Loucy (cell line): Measurements from ENCODE around the gene COL23A1.
"Not testable (repeated sequence)": the region's sequence is repeated elsewhere in the genome, so short reads cannot be mapped to it uniquely, and the experiment has no call there.

Source experiments
- H2AFZ ChIP-seq: fragments of 200-600 bp; sonication (generic); 2 replicates; pipeline ENCODE4 v1.6.0; 2016; ENCODE audit warnings: antibody characterized with exemption, mild to moderate bottlenecking, low read length, moderate library complexity
- H3F3A ChIP-seq: fragments of 200-600 bp; 2 replicates; pipeline ENCODE4 v1.6.0; 2016; ENCODE audit warnings: antibody characterized with exemption, low read depth, mild to moderate bottlenecking
- H3K27me3 ChIP-seq: fragments of 200-600 bp; sonication (generic); 2 replicates; pipeline ENCODE4 v1.6.1; 2014; ENCODE audit warnings: low read length, mild to moderate bottlenecking; ENCODE audit not compliant: insufficient read depth, poor library complexity, severe bottlenecking
- H3K36me3 ChIP-seq: fragments of 200-600 bp; sonication (generic); 2 replicates; pipeline ENCODE4 v1.6.1; 2016; ENCODE audit warnings: low read length; ENCODE audit not compliant: insufficient read depth
- H3K4me1 ChIP-seq: fragments of 200-600 bp; sonication (generic); 2 replicates; pipeline ENCODE4 v1.5.1; 2014; ENCODE audit warnings: low read length, mild to moderate bottlenecking; ENCODE audit not compliant: insufficient read depth, poor library complexity, severe bottlenecking
- H3K4me2 ChIP-seq: fragments of 200-600 bp; sonication (generic); 2 replicates; pipeline ENCODE4 v1.6.0; 2014; ENCODE audit warnings: antibody characterized with exemption, low read length, low read depth, mild to moderate bottlenecking; ENCODE audit not compliant: poor library complexity, severe bottlenecking
- H3K4me3 ChIP-seq: fragments of 200-600 bp; sonication (generic); 2 replicates; pipeline ENCODE4 v1.5.1; 2014; ENCODE audit warnings: low read length, mild to moderate bottlenecking, mixed read lengths; ENCODE audit not compliant: poor library complexity, severe bottlenecking
- H3K79me2 ChIP-seq: fragments of 200-600 bp; sonication (generic); 2 replicates; pipeline ENCODE4 v1.6.1; 2014; ENCODE audit warnings: low read length; ENCODE audit not compliant: insufficient read depth
- H3K9ac ChIP-seq: fragments of 200-600 bp; sonication (generic); 2 replicates; pipeline ENCODE4 v1.6.0; 2014; ENCODE audit warnings: mild to moderate bottlenecking, low read depth, low read length, moderate library complexity; ENCODE audit not compliant: poor library complexity, severe bottlenecking
- H3K9me2 ChIP-seq: fragments of 200-600 bp; sonication (generic); replicated peaks from 2 replicates; pipeline ENCODE4 v1.6.1; 2016; ENCODE audit warnings: low read depth, low read length, mixed read lengths
- H3K9me3 ChIP-seq: fragments of 200-600 bp; sonication (generic); 2 replicates; pipeline ENCODE4 v1.6.1; 2014; ENCODE audit warnings: mild to moderate bottlenecking, antibody characterized with exemption, low read length, low read depth; ENCODE audit not compliant: insufficient read depth
- H4K20me1 ChIP-seq: fragments of 200-600 bp; sonication (generic); 2 replicates; pipeline ENCODE4 v1.6.0; 2014; ENCODE audit warnings: antibody characterized with exemption, low read length, mild to moderate bottlenecking; ENCODE audit not compliant: insufficient read depth, poor library complexity, severe bottlenecking
- EZH2phosphoT487 ChIP-seq: fragments of 200-600 bp; IDR thresholded peaks from 2 replicates; pipeline ENCODE4 v1.6.1; 2018; ENCODE audit warnings: antibody characterized with exemption, mild to moderate bottlenecking, moderate library complexity, borderline replicate concordance
- TF ChIP-seq, protein P1 (sequence below): fragments of 200-600 bp; sonication (generic); conservative IDR thresholded peaks from 2 replicates; pipeline ENCODE4 v1.5.1; 2014; ENCODE audit warnings: mild to moderate bottlenecking, antibody characterized with exemption, low read length

Gene COL23A1

DNA sequence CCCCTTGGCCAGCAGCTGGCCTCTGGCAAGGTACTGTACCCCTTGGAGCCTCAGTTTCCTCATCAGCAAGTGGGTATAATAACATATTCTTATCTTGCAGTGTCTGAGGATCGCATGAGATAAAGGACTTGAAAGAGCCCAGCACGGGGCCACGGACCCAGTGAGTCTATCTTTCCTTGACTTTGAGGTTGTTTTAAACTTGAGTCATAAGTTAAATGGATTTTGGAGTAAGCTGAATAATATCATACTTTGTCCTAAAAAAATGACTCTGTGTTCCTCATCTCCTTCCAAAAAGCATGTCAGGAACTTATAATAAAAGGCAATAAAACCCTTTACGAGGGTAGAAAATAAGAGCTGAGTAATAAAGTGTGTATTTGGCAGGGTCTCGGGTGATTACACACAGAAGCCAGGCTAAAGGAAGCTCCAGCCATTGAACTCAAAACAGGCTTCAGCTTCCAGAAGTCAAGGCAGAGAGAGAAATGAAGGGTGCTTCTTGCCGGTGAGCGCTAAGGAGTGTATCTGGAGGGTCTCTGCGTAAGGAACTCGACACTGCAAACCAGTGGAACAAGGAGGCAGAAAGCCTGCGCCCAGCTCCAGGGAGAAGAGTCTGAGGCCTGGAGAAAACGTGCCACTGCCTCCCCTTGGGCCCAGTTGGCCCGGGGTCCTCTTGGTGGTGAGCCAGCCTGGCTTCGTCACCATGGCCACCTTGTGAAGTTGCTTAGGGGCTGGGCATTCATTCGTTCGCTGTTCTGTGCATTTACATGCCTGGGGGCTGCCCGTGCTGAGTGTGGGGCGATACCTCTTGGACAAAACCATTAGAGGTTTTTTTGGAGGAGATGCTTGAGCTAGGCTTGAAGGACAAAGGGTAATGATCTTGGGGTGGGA is 285.2 kb downstream of the COL23A1 start:
- Histone ChIP-seq H3K79me2 (no peaks in the 10 kb centered on the region), H4K20me1 (no peaks in the 10 kb centered on the region), H3K36me3 (no peaks in the 10 kb centered on the region), H3K4me1 (no peaks in the 10 kb centered on the region), H3K4me3 (no peak overlapping the region), H3K4me2 (no peak overlapping the region), H3F3A (no peaks in the 10 kb centered on the region), H2AFZ (no peak overlapping the region), H3K9me3 (no peaks in the 10 kb centered on the region), H3K27me3 (no peaks in the 10 kb centered on the region), H3K9me2 (no peaks in the 10 kb centered on the region), H3K9ac (no peak overlapping the region)
- TF ChIP-seq, protein P1, sequence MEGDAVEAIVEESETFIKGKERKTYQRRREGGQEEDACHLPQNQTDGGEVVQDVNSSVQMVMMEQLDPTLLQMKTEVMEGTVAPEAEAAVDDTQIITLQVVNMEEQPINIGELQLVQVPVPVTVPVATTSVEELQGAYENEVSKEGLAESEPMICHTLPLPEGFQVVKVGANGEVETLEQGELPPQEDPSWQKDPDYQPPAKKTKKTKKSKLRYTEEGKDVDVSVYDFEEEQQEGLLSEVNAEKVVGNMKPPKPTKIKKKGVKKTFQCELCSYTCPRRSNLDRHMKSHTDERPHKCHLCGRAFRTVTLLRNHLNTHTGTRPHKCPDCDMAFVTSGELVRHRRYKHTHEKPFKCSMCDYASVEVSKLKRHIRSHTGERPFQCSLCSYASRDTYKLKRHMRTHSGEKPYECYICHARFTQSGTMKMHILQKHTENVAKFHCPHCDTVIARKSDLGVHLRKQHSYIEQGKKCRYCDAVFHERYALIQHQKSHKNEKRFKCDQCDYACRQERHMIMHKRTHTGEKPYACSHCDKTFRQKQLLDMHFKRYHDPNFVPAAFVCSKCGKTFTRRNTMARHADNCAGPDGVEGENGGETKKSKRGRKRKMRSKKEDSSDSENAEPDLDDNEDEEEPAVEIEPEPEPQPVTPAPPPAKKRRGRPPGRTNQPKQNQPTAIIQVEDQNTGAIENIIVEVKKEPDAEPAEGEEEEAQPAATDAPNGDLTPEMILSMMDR = no peak
- no peak for TF ChIP-seq EZH2phosphoT487

DNA sequence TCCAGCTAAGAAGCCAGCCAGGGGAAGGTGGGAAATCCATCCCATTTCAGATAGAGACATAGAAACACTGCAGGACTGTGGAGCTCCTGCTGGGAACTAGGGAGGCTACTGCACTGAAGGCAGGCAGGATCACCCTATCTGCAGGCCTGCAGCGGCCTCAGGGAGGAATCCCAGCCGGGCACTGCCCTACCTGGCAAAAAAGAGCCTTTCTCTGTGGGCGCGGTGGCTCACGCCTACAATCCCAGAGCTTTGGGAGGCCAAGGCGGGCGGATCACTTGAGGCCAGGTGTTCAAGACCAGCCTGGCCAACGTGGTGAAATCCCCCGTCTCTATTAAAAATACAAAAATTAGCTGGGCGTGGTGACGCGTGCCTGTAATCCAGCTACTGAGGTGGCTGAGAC is 286.2 kb downstream of the COL23A1 start:
- Histone ChIP-seq H3K9me2 (no peaks in the 10 kb centered on the region), H3F3A (no peaks in the 10 kb centered on the region), H3K36me3 (no peaks in the 10 kb centered on the region), H2AFZ (no peak overlapping the region), H3K4me3 (no peak overlapping the region), H3K9me3 (no peaks in the 10 kb centered on the region), H3K9ac (no peak overlapping the region), H3K4me1 (no peaks in the 10 kb centered on the region), H3K4me2 (no peak overlapping the region), H3K79me2 (no peaks in the 10 kb centered on the region), H4K20me1 (no peaks in the 10 kb centered on the region), H3K27me3 (no peaks in the 10 kb centered on the region)
- TF ChIP-seq, protein P1 = no peak
- TF ChIP-seq EZH2phosphoT487 = no peak

DNA sequence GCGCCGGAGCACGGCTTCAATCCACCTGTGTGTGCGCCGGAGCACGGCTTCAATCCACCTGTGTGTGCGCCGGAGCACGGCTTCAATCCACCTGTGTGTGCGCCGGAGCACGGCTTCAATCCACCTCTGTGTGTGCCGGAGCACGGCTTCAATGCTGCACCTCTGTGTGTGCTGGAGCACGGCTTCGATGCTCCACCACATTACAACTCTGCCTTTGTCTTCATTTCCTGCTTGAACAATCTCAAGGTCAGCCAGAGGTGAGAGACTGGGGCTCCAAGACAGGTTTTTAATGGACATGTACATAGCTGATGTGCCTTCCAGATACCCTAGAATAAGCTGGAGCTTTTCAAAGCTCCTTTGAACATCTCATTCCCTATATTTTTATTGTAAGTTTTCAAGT is 287.9 kb downstream of the COL23A1 start:
- H3K4me3 ChIP-seq, H3K9ac ChIP-seq, H2AFZ ChIP-seq, H3K9me2 ChIP-seq, H3K4me2 ChIP-seq, H3K36me3 ChIP-seq, H3K4me1 ChIP-seq, H4K20me1 ChIP-seq, H3K9me3 ChIP-seq, H3F3A ChIP-seq, H3K27me3 ChIP-seq, H3K79me2 ChIP-seq: not testable (repeated sequence)

DNA sequence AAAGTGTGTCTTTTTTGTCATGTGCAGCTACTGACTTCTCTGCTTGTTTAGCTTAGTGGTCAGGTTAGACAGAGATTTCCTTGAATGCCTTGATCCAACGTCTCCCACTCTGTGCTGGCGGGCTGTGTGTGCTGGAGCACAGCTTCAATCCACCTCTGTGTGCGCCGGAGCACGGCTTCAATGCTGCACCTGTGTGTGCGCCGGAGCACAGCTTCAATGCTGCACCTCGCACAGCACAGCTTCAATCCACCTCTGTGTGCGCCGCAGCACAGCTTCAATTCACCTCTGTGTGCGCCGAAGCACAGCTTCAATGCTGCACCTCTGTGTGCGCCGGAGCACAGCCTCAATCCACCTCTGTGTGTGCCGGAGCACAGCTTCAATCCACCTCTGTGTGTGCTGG is 288.6 kb downstream of the COL23A1 start:
- TF ChIP-seq EZH2phosphoT487 = no peak
- TF ChIP-seq, protein P1 = no peak
- no peaks in the 10 kb centered on the region for H3K9me2 ChIP-seq
- no peaks in the 10 kb centered on the region for H3K79me2 ChIP-seq
- H3K4me2 ChIP-seq = no peak overlapping the region
- H3K27me3 ChIP-seq = no peaks in the 10 kb centered on the region
- no peaks in the 10 kb centered on the region for H4K20me1 ChIP-seq
- H3K9ac ChIP-seq = no peak overlapping the region
- no peaks in the 10 kb centered on the region for H3K9me3 ChIP-seq
- H3K4me3 ChIP-seq = no peak overlapping the region
- H2AFZ ChIP-seq = no peak overlapping the region
- H3F3A ChIP-seq = no peaks in the 10 kb centered on the region
- H3K4me1 ChIP-seq = no peaks in the 10 kb centered on the region
- H3K36me3 ChIP-seq = no peaks in the 10 kb centered on the region
